ENCODE data around the gene GXYLT2.

GRCh38 chr3:73024836-73025235, 137.0 kb downstream of the GXYLT2 start:
- no peak for TF ChIP-seq POLR2A (IDR thresholded peaks at IDR 0.05; ENCODE audit: low read length)
- no peak for TF ChIP-seq GATA1 (IDR thresholded peaks at IDR 0.05; ENCODE audit: low read depth, low read length)

All from erythroblast (primary cell).